K562 (cell line): ENCODE measurements around the gene XPO1. TPM values are rescaled to one million over a fixed set of nuclear protein-coding genes. Genes with fewer than 3 reads are reported as not detected.

ENCODE experiments used
- ATAC-seq: fragments of 200-7000 bp; cut with Tn5 transposase; 3 replicates; pipeline ENCODE4 v1.9.1; 2020; ENCODE audit warnings: moderate library complexity
- BruUV-seq: library from RNA; stranded (reverse); fragments of 400-500 nt; replicated peaks from 2 replicates; lab custom pipeline; 2021; lab: Mats Ljungman, UMichigan
- CTCF ChIA-PET: fragments of 300-600 bp; formaldehyde crosslinking; extraction: SDS; loops from one replicate; lab custom pipeline; 2021; ENCODE audit warnings: low intra/inter-chr PET ratio; lab: Yijun Ruan, JAX
- POLR2A ChIA-PET: fragments of 300-600, 350-650 bp; sonication (Branson Sonifier 250); formaldehyde crosslinking; extraction: SDS; loops from one replicate; lab custom pipeline; 2021; ENCODE audit warnings: antibody characterized with exemption, inconsistent platforms; lab: Yijun Ruan, JAX
- DNase-seq, 4 experiments: peaks; one replicate each; pipeline versions ENCODE4 v3.0.0 to v3.0.0-alpha.2; 2011 to 2018; ENCODE audit warnings: low spot score in 3 of 4, mixed read lengths in 3 of 4; ENCODE audit errors: extremely low read depth in 1 of 4
- FAIRE-seq: peaks from 2 replicates; lab custom pipeline; 2011; peaks lifted over from hg19 to GRCh38; lab: Jason Lieb, UNC
- H2AFZ ChIP-seq: 2 replicates; pipeline ENCODE4 v1.6.0; 2011; ENCODE audit warnings: low read depth, low read length, control low read depth, inconsistent platforms
- H3K27ac ChIP-seq: fragments of 200-600 bp; 3 replicates; pipeline ENCODE4 v1.8.0; 2011; ENCODE audit warnings: low read depth, mild to moderate bottlenecking, control low read depth, inconsistent platforms, low read length, moderate library complexity, mixed read lengths; ENCODE audit errors: extremely low read depth
- H3K27me3 ChIP-seq, 2 experiments: fragments of 300-600 bp in 1 of 2; 2 replicates in 1 of 2; 3 replicates in 1 of 2; pipeline versions ENCODE4 v1.6.0 to v1.8.0; 2011; ENCODE audit warnings: inconsistent platforms in 2 of 2, low read length in 2 of 2, mild to moderate bottlenecking in 1 of 2, mixed read lengths in 1 of 2, moderate library complexity in 1 of 2; ENCODE audit not compliant: control insufficient read depth in 2 of 2, insufficient read depth in 2 of 2
- H3K36me3 ChIP-seq: fragments of 300-600 bp; 3 replicates; pipeline ENCODE4 v1.8.0; 2011; ENCODE audit warnings: mild to moderate bottlenecking, low read length, inconsistent platforms; ENCODE audit not compliant: control insufficient read depth, insufficient read depth
- H3K4me1 ChIP-seq, 2 experiments: fragments of 200-600 bp in 1 of 2; replicated peaks in 1 of 2; 2 replicates in 1 of 2; 3 replicates in 1 of 2; pipeline versions ENCODE4 v1.5.1 to v1.8.0; 2011; ENCODE audit warnings: inconsistent platforms in 2 of 2, low read length in 2 of 2, mild to moderate bottlenecking in 1 of 2, mixed read lengths in 1 of 2, moderate library complexity in 1 of 2; ENCODE audit not compliant: control insufficient read depth in 2 of 2, insufficient read depth in 2 of 2
- H3K4me2 ChIP-seq: 2 replicates; pipeline ENCODE4 v1.6.1; 2011; ENCODE audit warnings: low read length, control low read depth, inconsistent platforms, mixed read lengths; ENCODE audit not compliant: insufficient read depth
- H3K4me3 ChIP-seq: fragments of 200-600 bp; sonication (generic), shearing (Covaris generic); 2 replicates; pipeline ENCODE4 v1.5.1; 2016; ENCODE audit warnings: control low read depth, inconsistent platforms
- H3K79me2 ChIP-seq: fragments of 200-600 bp; 3 replicates; pipeline ENCODE4 v1.8.0; 2011; ENCODE audit warnings: low read length, inconsistent platforms; ENCODE audit not compliant: control insufficient read depth, insufficient read depth
- H3K9ac ChIP-seq, 2 experiments: 2 replicates each; pipeline versions ENCODE4 v1.6.0 to v1.6.1; 2011; ENCODE audit warnings: low read depth in 2 of 2, low read length in 2 of 2, control low read depth in 1 of 2, inconsistent platforms in 1 of 2, mild to moderate bottlenecking in 1 of 2, mixed read lengths in 1 of 2; ENCODE audit not compliant: insufficient read depth in 1 of 2
- H3K9me1 ChIP-seq: one replicate; pipeline ENCODE4 v1.6.0; 2011; ENCODE audit warnings: inconsistent platforms, mild to moderate bottlenecking, low read length, moderate library complexity; ENCODE audit not compliant: control insufficient read depth, insufficient read depth
- H3K9me3 ChIP-seq: replicated peaks from 2 replicates; pipeline ENCODE4 v1.5.1; 2011; ENCODE audit warnings: low read depth, low read length, inconsistent platforms; ENCODE audit not compliant: control insufficient read depth, insufficient read depth
- H4K20me1 ChIP-seq: replicated peaks from 2 replicates; pipeline ENCODE4 v1.6.1; 2011; ENCODE audit warnings: low read length, inconsistent platforms, mixed read lengths; ENCODE audit not compliant: control insufficient read depth, insufficient read depth
- DPF2 ChIP-seq: fragments of 450-650 bp; IDR thresholded peaks from 2 replicates; pipeline ENCODE4 v1.6.1; 2016
- MBD2 ChIP-seq: sonication (generic); IDR thresholded peaks from 2 replicates; pipeline ENCODE4 v1.6.1; 2016; ENCODE audit warnings: low read depth, borderline replicate concordance
- PREB ChIP-seq: sonication (generic); formaldehyde crosslinking; IDR thresholded peaks from 2 replicates; pipeline ENCODE4 v1.8.1; 2023; ENCODE audit warnings: mild to moderate bottlenecking, missing genetic modification reagents
- SIN3A ChIP-seq, 2 experiments: fragments of 150-350 bp in 1 of 2; IDR thresholded peaks; 2 replicates each; pipeline ENCODE4 v1.6.1; 2011 to 2016; ENCODE audit warnings: borderline replicate concordance in 2 of 2, low read depth in 2 of 2, low read length in 2 of 2, mild to moderate bottlenecking in 2 of 2, moderate library complexity in 2 of 2; ENCODE audit not compliant: control insufficient read depth in 1 of 2
- SIX5 ChIP-seq, 2 experiments: IDR thresholded peaks; 2 replicates each; pipeline ENCODE4 v1.6.1; 2011; ENCODE audit warnings: low read length in 2 of 2, borderline replicate concordance in 1 of 2, low read depth in 1 of 2, mild to moderate bottlenecking in 1 of 2, moderate library complexity in 1 of 2; ENCODE audit not compliant: insufficient read depth in 1 of 2
- SP1 ChIP-seq: sonication (generic); formaldehyde crosslinking; IDR thresholded peaks from 2 replicates; pipeline ENCODE4 v1.8.1; 2022; ENCODE audit warnings: mild to moderate bottlenecking, missing genetic modification reagents
- SRSF9 ChIP-seq: fragments of 200-400 bp; formaldehyde crosslinking; IDR thresholded peaks from 2 replicates; pipeline ENCODE4 v1.6.1; 2017; ENCODE audit warnings: low read depth, low read length, borderline replicate concordance
- THAP12 ChIP-seq: fragments of 250-450 bp; sonication (Bioruptor Pico); IDR thresholded peaks from 2 replicates; pipeline ENCODE4 v1.9.0; 2021; ENCODE audit warnings: mild to moderate bottlenecking, inconsistent platforms
- WHSC1 ChIP-seq: IDR thresholded peaks from one replicate; pipeline ENCODE4 v1.6.1; 2012; ENCODE audit warnings: low read length, control low read depth, inconsistent platforms
- XRCC3 ChIP-seq: fragments of 450-650 bp; IDR thresholded peaks from 2 replicates; pipeline ENCODE4 v1.6.1; 2017; ENCODE audit warnings: mild to moderate bottlenecking, moderate library complexity
- ZKSCAN1 ChIP-seq: fragments of 150-350 bp; IDR thresholded peaks from 2 replicates; pipeline ENCODE4 v1.6.1; 2016; ENCODE audit warnings: low read depth, low read length
- ZNF143 ChIP-seq: sonication (generic); formaldehyde crosslinking; IDR thresholded peaks from 2 replicates; pipeline ENCODE4 v1.9.0; 2022; ENCODE audit warnings: mild to moderate bottlenecking, missing genetic modification reagents
- ZNF239 ChIP-seq: fragments of 250-450 bp; sonication (Bioruptor Pico); IDR thresholded peaks from 2 replicates; pipeline ENCODE4 v1.4.0; 2020; ENCODE audit warnings: mild to moderate bottlenecking
- ZNF584 ChIP-seq: fragments of 200-800 bp; sonication (Bioruptor generic); IDR thresholded peaks from 2 replicates; pipeline ENCODE4 v1.6.1; 2016; ENCODE audit warnings: low read depth, mild to moderate bottlenecking, missing genetic modification characterization, missing compliant biosample characterization
- ZNF785 ChIP-seq: fragments of 250-450 bp; sonication (Bioruptor Pico); IDR thresholded peaks from 2 replicates; pipeline ENCODE4 v1.4.0; 2020; ENCODE audit warnings: mild to moderate bottlenecking
- WGBS: fragments of 100-300 bp; shearing (Covaris generic); methylation state at CpG from one replicate; pipeline ENCODE4 v1.1.6; 2016; ENCODE audit warnings: low coverage, mixed read lengths; ENCODE audit not compliant: insufficient coverage; ENCODE audit errors: missing lambda C conversion rate; 5-methylcytosine and 5-hydroxymethylcytosine counted together
- in situ Hi-C: fragments of 300-500 bp; cut with MboI; formaldehyde crosslinking; loops from 4 replicates; pipeline ENCODE4 v1.15.0; 2018; ENCODE audit warnings: inconsistent platforms, mixed read lengths
- intact Hi-C: fragments of 100-400 bp; cut with micrococcal nuclease; formaldehyde crosslinking; loops from 2 replicates; pipeline ENCODE4 v1.14.2; 2022
- polyA plus RNA-seq, 8 experiments: library from polyadenylated mRNA; depleted of rRNA in 4 of 8; stranded (reverse) in 5 of 8; unstranded in 3 of 8; fragments of >200 nt; fragmentation: Nextera tagmentation in 2 of 8; fragmentation: Illumina TruSeq in 1 of 8; extraction: Ambion mirVana in 2 of 8; extraction: Trizol in 1 of 8; gene quantifications; 2 replicates each; pipeline versions ENCODE4 v1.2.1 to v1.2.3, GENCODE V29; 2011 to 2014; ENCODE audit warnings: inconsistent platforms in 1 of 8, missing spikeins in 1 of 8
- total RNA-seq, 7 experiments: library from RNA; depleted of rRNA in 6 of 7; stranded (reverse); fragments of >200 nt in 6 of 7; fragmentation: Illumina TruSeq in 2 of 7; extraction: Trizol in 2 of 7; gene quantifications; 2 replicates each; pipeline versions ENCODE4 v1.2.1 to v1.2.3, GENCODE V29; 2011 to 2021; ENCODE audit warnings: low replicate concordance in 1 of 7

XPO1 gene
- total and polyA plus RNA-seq, 9 of the 15 experiments (the other 6 are each of a cell fraction or from before 2014, with no cell fraction given), result 86.2 to 307 (median 216) TPM

- ChIA-PET POLR2A (no interaction called here), CTCF (no interaction called here)
- Histone ChIP-seq H2AFZ (no peak overlapping the region), H3K9me3 (no peaks in the 10 kb centered on the region), H3K4me1 (no peaks in the 10 kb centered on the region), H3K9me1 (no peaks in the 10 kb centered on the region), H3K4me2 (no peak overlapping the region), H3K79me2 (no peaks in the 10 kb centered on the region), H3K36me3 (no peaks in the 10 kb centered on the region), H3K27ac (no peak overlapping the region), H3K4me3 (no peak overlapping the region), H4K20me1 (no peaks in the 10 kb centered on the region), H3K9ac (no peak overlapping the region), H3K27me3 (peaks cover 0 to 4% of the 10 kb centered on the region in 2 experiments; a peak in 1 of 5 replicates)
- no peak for DNase-seq
- TF ChIP-seq DPF2, result no peak
- no peak for TF ChIP-seq SRSF9
- TF ChIP-seq ZKSCAN1, result no peak
- no peak for TF ChIP-seq PREB
- no peak for TF ChIP-seq MBD2
- no peak for TF ChIP-seq WHSC1
- TF ChIP-seq ZNF584, result no peak
- no peak for TF ChIP-seq SIX5 (IDR thresholded peaks at IDR 0.05; ENCODE audit: borderline replicate concordance in 1 of 2, insufficient read depth in 1 of 2, low read depth in 1 of 2, low read length in 2 of 2)
- TF ChIP-seq ZNF143 (CRISPR knock-in tag), result no peak
- TF ChIP-seq SP1 (CRISPR knock-in tag), result no peak
- no peak for TF ChIP-seq XRCC3
- no peak for TF ChIP-seq THAP12 (CRISPR knock-in tag)
- TF ChIP-seq ZNF239 (CRISPR knock-in tag), result no peak
- TF ChIP-seq ZNF785 (CRISPR knock-in tag), result no peak
- no peak for TF ChIP-seq SIN3A (IDR thresholded peaks at IDR 0.05; ENCODE audit: borderline replicate concordance in 2 of 2, control insufficient read depth in 1 of 2, low read depth in 2 of 2, low read length in 2 of 2)
- in situ Hi-C loops (no loop called here), intact Hi-C loops (no loop called here)
- no peak for ATAC-seq
- WGBS, result 29% methylated on average over 6 of the region's 6 CpGs
- no TSS peak for BruUV-seq
- FAIRE-seq, result no peak
Observed at GRCh38 chr2:61557381-61557780, 19.2 kb upstream of the XPO1 start.
